HepG2 (cell line): ENCODE measurements around the gene DNAJC15. TPM values are rescaled to one million over a fixed set of nuclear protein-coding genes. Genes with fewer than 3 reads are reported as not detected.

ENCODE experiments used
- FOXJ3 ChIP-seq: sonication (generic); formaldehyde crosslinking; IDR thresholded peaks from 2 replicates; pipeline ENCODE4 v1.4.0; 2020; ENCODE audit warnings: missing genetic modification reagents, mild to moderate bottlenecking, borderline replicate concordance
- KAT7 ChIP-seq: IDR thresholded peaks from 2 replicates; pipeline ENCODE4 v1.6.1; 2018; ENCODE audit warnings: borderline replicate concordance, missing compliant biosample characterization
- MBD4 ChIP-seq: IDR thresholded peaks from 2 replicates; pipeline ENCODE4 v1.6.1; 2012; ENCODE audit warnings: low read length, inconsistent platforms, borderline replicate concordance
- POLR2G ChIP-seq: fragments of 200-400 bp; formaldehyde crosslinking; IDR thresholded peaks from 2 replicates; pipeline ENCODE4 v1.6.1; 2018; ENCODE audit warnings: mild to moderate bottlenecking, low read depth, low read length, moderate library complexity
- RNF2 ChIP-seq: fragments of 450-650 bp; conservative IDR thresholded peaks from 2 replicates; pipeline ENCODE4 v1.6.1; 2016; ENCODE audit warnings: low read depth
- SIX1 ChIP-seq: sonication (generic); formaldehyde crosslinking; IDR thresholded peaks from 2 replicates; pipeline ENCODE4 v1.4.0; 2020; ENCODE audit warnings: missing genetic modification reagents, borderline replicate concordance
- SOX13 ChIP-seq, 3 experiments: fragments of 450-650 bp in 1 of 3; sonication (generic) in 1 of 3; formaldehyde crosslinking in 1 of 3; IDR thresholded peaks in 2 of 3; conservative IDR thresholded peaks in 1 of 3; 2 replicates each; pipeline versions ENCODE4 v1.5.0 to v1.6.1; 2016 to 2020; ENCODE audit warnings: antibody characterized with exemption in 1 of 3, mild to moderate bottlenecking in 1 of 3, missing compliant biosample characterization in 1 of 3, missing genetic modification reagents in 1 of 3, moderate library complexity in 1 of 3
- TARDBP ChIP-seq: sonication (generic); formaldehyde crosslinking; IDR thresholded peaks from 2 replicates; pipeline ENCODE4 v1.8.0; 2022; ENCODE audit warnings: mild to moderate bottlenecking, missing genetic modification reagents
- WIZ ChIP-seq: sonication (generic); formaldehyde crosslinking; IDR thresholded peaks from 2 replicates; pipeline ENCODE4 v1.5.1; 2020; ENCODE audit warnings: mild to moderate bottlenecking, missing genetic modification reagents
- ZNF326 ChIP-seq: sonication (generic); formaldehyde crosslinking; IDR thresholded peaks from 2 replicates; pipeline ENCODE4 v1.4.0; 2020; ENCODE audit warnings: missing genetic modification reagents, borderline replicate concordance
- ZNF569 ChIP-seq: sonication (generic); formaldehyde crosslinking; IDR thresholded peaks from 2 replicates; pipeline ENCODE4 v1.5.0; 2020; ENCODE audit warnings: mild to moderate bottlenecking, missing genetic modification reagents, moderate library complexity, borderline replicate concordance
- ZNF737 ChIP-seq: sonication (generic); formaldehyde crosslinking; IDR thresholded peaks from 2 replicates; pipeline ENCODE4 v1.5.0; 2020; ENCODE audit warnings: missing genetic modification reagents, mild to moderate bottlenecking, borderline replicate concordance
- ZNF766 ChIP-seq: sonication (generic); formaldehyde crosslinking; IDR thresholded peaks from 2 replicates; pipeline ENCODE4 v1.5.0; 2020; ENCODE audit warnings: missing genetic modification reagents, borderline replicate concordance
- ZSCAN29 ChIP-seq: sonication (generic); formaldehyde crosslinking; conservative IDR thresholded peaks from 2 replicates; pipeline ENCODE4 v1.4.0; 2020; ENCODE audit warnings: mild to moderate bottlenecking, missing genetic modification reagents
- polyA plus RNA-seq, 8 experiments: library from polyadenylated mRNA; depleted of rRNA in 3 of 8; stranded (reverse) in 7 of 8; unstranded in 1 of 8; fragments of >200 nt; fragmentation: Illumina TruSeq in 4 of 8; extraction: Trizol in 4 of 8; gene quantifications; 2 replicates each; pipeline versions ENCODE4 v1.2.1 to v1.2.3, GENCODE V29; 2011 to 2016; ENCODE audit warnings: low read depth in 4 of 8, missing spikeins in 1 of 8, mixed read lengths in 1 of 8; ENCODE audit not compliant: insufficient read depth in 1 of 8
- total RNA-seq, 5 experiments: library from RNA; depleted of rRNA; stranded (reverse); fragments of >200 nt; fragmentation: Illumina TruSeq; extraction: Trizol; gene quantifications; 2 replicates each; pipeline ENCODE4 v1.2.3, GENCODE V29; 2016; ENCODE audit warnings: low read depth in 1 of 5
- TF ChIP-seq, protein P1 (sequence below): sonication (generic); formaldehyde crosslinking; conservative IDR thresholded peaks from 2 replicates; pipeline ENCODE4 v1.4.0; 2020; ENCODE audit warnings: missing genetic modification reagents
- TF ChIP-seq, protein P2 (sequence below): sonication (generic); formaldehyde crosslinking; IDR thresholded peaks from 2 replicates; pipeline ENCODE4 v1.5.0; 2020; ENCODE audit warnings: missing genetic modification reagents
- TF ChIP-seq, protein P3 (sequence below), 2 experiments: fragments of 450-650 bp in 1 of 2; sonication (generic) in 1 of 2; formaldehyde crosslinking; IDR thresholded peaks; 2 replicates each; pipeline versions ENCODE4 v1.5.0 to v1.8.0; 2020 to 2022; ENCODE audit warnings: mild to moderate bottlenecking in 1 of 2, missing genetic modification reagents in 1 of 2
- TF ChIP-seq, protein P4 (sequence below): sonication (generic); formaldehyde crosslinking; IDR thresholded peaks from 2 replicates; pipeline ENCODE4 v1.4.0; 2020; ENCODE audit warnings: mild to moderate bottlenecking, missing genetic modification reagents, borderline replicate concordance

Gene DNAJC15
- total and polyA plus RNA-seq, 2 of the 13 experiments (the other 11 are each of a cell fraction or from before 2014, with no cell fraction given): 23.0 to 31.9 TPM

DNA sequence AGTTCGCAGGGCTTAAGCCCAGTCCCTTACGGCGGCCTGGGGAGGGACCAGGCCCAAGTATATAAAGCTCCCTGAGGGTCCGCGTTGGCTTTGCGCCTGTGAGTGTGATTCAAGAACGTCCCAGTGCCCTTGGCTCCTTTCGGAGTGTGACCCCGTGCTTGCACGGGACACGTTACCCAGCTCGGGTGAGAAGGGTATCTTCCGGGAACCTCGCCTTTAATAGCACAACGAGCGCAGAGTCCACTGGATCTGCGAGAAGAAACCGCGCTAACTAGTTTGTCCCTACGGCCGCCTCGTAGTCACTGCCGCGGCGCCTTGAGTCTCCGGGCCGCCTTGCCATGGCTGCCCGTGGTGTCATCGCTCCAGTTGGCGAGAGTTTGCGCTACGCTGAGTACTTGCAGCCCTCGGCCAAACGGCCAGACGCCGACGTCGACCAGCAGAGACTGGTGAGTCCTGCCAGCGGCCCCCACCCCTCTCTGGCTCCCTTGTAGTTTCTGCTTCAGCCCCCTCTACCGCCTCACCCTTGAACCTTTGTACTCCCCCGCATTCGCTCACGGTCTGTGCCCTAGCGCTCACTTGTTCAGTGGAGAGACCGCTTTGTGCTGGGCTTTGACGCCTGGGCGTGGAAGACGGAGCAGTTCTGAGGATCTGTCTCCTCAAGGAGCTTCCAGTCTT, at the start of gene DNAJC15 (continued):
- TF ChIP-seq, protein P1, sequence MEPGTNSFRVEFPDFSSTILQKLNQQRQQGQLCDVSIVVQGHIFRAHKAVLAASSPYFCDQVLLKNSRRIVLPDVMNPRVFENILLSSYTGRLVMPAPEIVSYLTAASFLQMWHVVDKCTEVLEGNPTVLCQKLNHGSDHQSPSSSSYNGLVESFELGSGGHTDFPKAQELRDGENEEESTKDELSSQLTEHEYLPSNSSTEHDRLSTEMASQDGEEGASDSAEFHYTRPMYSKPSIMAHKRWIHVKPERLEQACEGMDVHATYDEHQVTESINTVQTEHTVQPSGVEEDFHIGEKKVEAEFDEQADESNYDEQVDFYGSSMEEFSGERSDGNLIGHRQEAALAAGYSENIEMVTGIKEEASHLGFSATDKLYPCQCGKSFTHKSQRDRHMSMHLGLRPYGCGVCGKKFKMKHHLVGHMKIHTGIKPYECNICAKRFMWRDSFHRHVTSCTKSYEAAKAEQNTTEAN (CRISPR knock-in tag): no peak; the same call in 1 of the 2 replicates
- TF ChIP-seq MBD4 (no peak), KAT7 (CRISPR knock-in tag) (peak; percentile 27), ZNF737 (CRISPR knock-in tag) (no peak), SOX13 (IDR thresholded peaks at IDR 0.05) (no peak), SOX13 (CRISPR knock-in tag; conservative IDR thresholded peaks at IDR 0.05 in 1 of 2, IDR thresholded peaks at IDR 0.05 in 1 of 2) (peak in 1 of 2 experiments; percentile 64; a peak in 2 of 4 replicates), ZNF766 (peak; percentile 43; the same call in 1 of the 2 replicates), FOXJ3 (CRISPR knock-in tag) (no peak), TARDBP (CRISPR knock-in tag) (peak; percentile 44; the same call in 1 of the 2 replicates), RNF2 (peak; percentile 66; the same call in 1 of the 2 replicates), ZSCAN29 (0 out of 2 replicates have a peak, but pooled peaks have one; percentile 41), SIX1 (CRISPR knock-in tag) (no peak), ZNF569 (CRISPR knock-in tag) (no peak), ZNF326 (no peak), POLR2G (peak; percentile 92), WIZ (CRISPR knock-in tag) (peak; percentile 60; the same call in 1 of the 2 replicates)
- TF ChIP-seq, protein P2, sequence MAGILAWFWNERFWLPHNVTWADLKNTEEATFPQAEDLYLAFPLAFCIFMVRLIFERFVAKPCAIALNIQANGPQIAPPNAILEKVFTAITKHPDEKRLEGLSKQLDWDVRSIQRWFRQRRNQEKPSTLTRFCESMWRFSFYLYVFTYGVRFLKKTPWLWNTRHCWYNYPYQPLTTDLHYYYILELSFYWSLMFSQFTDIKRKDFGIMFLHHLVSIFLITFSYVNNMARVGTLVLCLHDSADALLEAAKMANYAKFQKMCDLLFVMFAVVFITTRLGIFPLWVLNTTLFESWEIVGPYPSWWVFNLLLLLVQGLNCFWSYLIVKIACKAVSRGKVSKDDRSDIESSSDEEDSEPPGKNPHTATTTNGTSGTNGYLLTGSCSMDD (CRISPR knock-in tag): no peak
- TF ChIP-seq, protein P3, sequence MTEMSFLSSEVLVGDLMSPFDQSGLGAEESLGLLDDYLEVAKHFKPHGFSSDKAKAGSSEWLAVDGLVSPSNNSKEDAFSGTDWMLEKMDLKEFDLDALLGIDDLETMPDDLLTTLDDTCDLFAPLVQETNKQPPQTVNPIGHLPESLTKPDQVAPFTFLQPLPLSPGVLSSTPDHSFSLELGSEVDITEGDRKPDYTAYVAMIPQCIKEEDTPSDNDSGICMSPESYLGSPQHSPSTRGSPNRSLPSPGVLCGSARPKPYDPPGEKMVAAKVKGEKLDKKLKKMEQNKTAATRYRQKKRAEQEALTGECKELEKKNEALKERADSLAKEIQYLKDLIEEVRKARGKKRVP (CRISPR knock-in tag; IDR thresholded peaks at IDR 0.05): no peak
- TF ChIP-seq, protein P4, sequence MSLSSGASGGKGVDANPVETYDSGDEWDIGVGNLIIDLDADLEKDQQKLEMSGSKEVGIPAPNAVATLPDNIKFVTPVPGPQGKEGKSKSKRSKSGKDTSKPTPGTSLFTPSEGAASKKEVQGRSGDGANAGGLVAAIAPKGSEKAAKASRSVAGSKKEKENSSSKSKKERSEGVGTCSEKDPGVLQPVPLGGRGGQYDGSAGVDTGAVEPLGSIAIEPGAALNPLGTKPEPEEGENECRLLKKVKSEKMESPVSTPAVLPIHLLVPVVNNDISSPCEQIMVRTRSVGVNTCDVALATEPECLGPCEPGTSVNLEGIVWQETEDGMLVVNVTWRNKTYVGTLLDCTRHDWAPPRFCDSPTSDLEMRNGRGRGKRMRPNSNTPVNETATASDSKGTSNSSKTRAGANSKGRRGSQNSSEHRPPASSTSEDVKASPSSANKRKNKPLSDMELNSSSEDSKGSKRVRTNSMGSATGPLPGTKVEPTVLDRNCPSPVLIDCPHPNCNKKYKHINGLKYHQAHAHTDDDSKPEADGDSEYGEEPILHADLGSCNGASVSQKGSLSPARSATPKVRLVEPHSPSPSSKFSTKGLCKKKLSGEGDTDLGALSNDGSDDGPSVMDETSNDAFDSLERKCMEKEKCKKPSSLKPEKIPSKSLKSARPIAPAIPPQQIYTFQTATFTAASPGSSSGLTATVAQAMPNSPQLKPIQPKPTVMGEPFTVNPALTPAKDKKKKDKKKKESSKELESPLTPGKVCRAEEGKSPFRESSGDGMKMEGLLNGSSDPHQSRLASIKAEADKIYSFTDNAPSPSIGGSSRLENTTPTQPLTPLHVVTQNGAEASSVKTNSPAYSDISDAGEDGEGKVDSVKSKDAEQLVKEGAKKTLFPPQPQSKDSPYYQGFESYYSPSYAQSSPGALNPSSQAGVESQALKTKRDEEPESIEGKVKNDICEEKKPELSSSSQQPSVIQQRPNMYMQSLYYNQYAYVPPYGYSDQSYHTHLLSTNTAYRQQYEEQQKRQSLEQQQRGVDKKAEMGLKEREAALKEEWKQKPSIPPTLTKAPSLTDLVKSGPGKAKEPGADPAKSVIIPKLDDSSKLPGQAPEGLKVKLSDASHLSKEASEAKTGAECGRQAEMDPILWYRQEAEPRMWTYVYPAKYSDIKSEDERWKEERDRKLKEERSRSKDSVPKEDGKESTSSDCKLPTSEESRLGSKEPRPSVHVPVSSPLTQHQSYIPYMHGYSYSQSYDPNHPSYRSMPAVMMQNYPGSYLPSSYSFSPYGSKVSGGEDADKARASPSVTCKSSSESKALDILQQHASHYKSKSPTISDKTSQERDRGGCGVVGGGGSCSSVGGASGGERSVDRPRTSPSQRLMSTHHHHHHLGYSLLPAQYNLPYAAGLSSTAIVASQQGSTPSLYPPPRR (CRISPR knock-in tag): peak; percentile 49; the same call in 1 of the 2 replicates
